HEK293 (cell line): ENCODE measurements around the gene LYPD5.

Experiments used
- OVOL3 ChIP-seq: fragments of 450-650 bp; formaldehyde crosslinking; IDR thresholded peaks from 2 replicates; pipeline ENCODE4 v1.5.1; 2016; ENCODE audit warnings: missing biosample characterization, missing genetic modification characterization
- ZNF132 ChIP-seq: fragments of 450-650 bp; formaldehyde crosslinking; IDR thresholded peaks from 2 replicates; pipeline ENCODE4 v1.5.1; 2017; ENCODE audit warnings: missing biosample characterization, missing genetic modification characterization, borderline replicate concordance
- ZSCAN30 ChIP-seq: fragments of 450-650 bp; IDR thresholded peaks from 2 replicates; pipeline ENCODE4 v1.5.1; 2018; ENCODE audit warnings: missing biosample characterization, mild to moderate bottlenecking, missing genetic modification characterization, moderate library complexity
- TF ChIP-seq, protein P1 (sequence below): fragments of 450-650 bp; formaldehyde crosslinking; IDR thresholded peaks from 2 replicates; pipeline ENCODE4 v1.5.1; 2017; ENCODE audit warnings: missing biosample characterization, missing genetic modification characterization
- TF ChIP-seq, protein P2 (sequence below): fragments of 450-650 bp; formaldehyde crosslinking; IDR thresholded peaks from 2 replicates; pipeline ENCODE4 v1.5.1; 2016; ENCODE audit warnings: missing biosample characterization, missing genetic modification characterization
- TF ChIP-seq, protein P3 (sequence below): fragments of 450-650 bp; formaldehyde crosslinking; IDR thresholded peaks from 2 replicates; pipeline ENCODE4 v1.5.1; 2016; ENCODE audit warnings: missing biosample characterization, missing genetic modification characterization
- TF ChIP-seq, protein P4 (sequence below): fragments of 450-650 bp; formaldehyde crosslinking; IDR thresholded peaks from 2 replicates; pipeline ENCODE4 v1.5.1; 2016; ENCODE audit warnings: missing biosample characterization, missing genetic modification characterization

DNA sequence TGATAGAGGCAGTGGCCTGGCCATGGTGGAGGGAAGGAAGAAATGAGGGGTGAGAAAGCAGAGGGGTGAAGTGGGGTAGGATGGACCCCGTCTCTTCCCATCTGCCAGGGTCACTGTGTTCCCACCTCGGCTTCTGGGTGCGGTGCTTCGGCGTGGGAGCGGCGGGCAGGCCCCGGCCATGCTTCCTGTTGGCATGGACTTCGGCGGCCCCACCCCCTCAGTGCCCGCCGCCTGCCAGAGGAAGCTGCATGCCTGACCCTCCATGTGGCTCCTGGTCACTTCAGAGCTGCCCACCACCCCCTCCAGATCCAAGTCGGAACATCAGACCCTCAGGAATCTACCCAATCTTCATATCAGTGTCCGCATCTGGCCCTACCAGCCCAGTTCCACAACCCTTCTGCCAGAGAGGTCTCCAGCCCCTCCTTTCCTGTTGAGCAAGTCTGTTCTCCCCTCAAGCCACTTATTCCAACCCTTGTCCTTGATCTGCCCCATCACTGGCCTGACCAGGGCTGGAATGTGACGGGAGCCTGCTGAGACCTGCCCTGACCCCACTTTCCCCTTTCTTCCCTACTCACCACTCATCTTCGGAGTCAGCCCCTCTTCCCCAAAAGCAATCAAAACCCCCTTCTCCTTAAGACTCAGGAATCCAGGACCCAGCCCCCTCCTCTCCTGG is 23.0 kb downstream of the LYPD5 start:
- TF ChIP-seq, protein P1, sequence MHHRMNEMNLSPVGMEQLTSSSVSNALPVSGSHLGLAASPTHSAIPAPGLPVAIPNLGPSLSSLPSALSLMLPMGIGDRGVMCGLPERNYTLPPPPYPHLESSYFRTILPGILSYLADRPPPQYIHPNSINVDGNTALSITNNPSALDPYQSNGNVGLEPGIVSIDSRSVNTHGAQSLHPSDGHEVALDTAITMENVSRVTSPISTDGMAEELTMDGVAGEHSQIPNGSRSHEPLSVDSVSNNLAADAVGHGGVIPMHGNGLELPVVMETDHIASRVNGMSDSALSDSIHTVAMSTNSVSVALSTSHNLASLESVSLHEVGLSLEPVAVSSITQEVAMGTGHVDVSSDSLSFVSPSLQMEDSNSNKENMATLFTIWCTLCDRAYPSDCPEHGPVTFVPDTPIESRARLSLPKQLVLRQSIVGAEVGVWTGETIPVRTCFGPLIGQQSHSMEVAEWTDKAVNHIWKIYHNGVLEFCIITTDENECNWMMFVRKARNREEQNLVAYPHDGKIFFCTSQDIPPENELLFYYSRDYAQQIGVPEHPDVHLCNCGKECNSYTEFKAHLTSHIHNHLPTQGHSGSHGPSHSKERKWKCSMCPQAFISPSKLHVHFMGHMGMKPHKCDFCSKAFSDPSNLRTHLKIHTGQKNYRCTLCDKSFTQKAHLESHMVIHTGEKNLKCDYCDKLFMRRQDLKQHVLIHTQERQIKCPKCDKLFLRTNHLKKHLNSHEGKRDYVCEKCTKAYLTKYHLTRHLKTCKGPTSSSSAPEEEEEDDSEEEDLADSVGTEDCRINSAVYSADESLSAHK (tag by site-specific recombination) = no peak
- TF ChIP-seq ZNF132 (tag by site-specific recombination) (no peak), ZSCAN30 (tag by site-specific recombination) (no peak), OVOL3 (no peak)
- TF ChIP-seq, protein P2, sequence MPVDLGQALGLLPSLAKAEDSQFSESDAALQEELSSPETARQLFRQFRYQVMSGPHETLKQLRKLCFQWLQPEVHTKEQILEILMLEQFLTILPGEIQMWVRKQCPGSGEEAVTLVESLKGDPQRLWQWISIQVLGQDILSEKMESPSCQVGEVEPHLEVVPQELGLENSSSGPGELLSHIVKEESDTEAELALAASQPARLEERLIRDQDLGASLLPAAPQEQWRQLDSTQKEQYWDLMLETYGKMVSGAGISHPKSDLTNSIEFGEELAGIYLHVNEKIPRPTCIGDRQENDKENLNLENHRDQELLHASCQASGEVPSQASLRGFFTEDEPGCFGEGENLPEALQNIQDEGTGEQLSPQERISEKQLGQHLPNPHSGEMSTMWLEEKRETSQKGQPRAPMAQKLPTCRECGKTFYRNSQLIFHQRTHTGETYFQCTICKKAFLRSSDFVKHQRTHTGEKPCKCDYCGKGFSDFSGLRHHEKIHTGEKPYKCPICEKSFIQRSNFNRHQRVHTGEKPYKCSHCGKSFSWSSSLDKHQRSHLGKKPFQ (tag by site-specific recombination) = no peak
- TF ChIP-seq, protein P3, sequence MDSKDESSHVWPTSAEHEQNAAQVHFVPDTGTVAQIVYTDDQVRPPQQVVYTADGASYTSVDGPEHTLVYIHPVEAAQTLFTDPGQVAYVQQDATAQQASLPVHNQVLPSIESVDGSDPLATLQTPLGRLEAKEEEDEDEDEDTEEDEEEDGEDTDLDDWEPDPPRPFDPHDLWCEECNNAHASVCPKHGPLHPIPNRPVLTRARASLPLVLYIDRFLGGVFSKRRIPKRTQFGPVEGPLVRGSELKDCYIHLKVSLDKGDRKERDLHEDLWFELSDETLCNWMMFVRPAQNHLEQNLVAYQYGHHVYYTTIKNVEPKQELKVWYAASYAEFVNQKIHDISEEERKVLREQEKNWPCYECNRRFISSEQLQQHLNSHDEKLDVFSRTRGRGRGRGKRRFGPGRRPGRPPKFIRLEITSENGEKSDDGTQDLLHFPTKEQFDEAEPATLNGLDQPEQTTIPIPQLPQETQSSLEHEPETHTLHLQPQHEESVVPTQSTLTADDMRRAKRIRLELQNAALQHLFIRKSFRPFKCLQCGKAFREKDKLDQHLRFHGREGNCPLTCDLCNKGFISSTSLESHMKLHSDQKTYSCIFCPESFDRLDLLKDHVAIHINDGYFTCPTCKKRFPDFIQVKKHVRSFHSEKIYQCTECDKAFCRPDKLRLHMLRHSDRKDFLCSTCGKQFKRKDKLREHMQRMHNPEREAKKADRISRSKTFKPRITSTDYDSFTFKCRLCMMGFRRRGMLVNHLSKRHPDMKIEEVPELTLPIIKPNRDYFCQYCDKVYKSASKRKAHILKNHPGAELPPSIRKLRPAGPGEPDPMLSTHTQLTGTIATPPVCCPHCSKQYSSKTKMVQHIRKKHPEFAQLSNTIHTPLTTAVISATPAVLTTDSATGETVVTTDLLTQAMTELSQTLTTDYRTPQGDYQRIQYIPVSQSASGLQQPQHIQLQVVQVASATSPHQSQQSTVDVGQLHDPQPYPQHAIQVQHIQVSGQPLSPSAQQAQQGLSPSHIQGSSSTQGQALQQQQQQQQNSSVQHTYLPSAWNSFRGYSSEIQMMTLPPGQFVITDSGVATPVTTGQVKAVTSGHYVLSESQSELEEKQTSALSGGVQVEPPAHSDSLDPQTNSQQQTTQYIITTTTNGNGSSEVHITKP (tag by site-specific recombination) = no peak
- TF ChIP-seq, protein P4, sequence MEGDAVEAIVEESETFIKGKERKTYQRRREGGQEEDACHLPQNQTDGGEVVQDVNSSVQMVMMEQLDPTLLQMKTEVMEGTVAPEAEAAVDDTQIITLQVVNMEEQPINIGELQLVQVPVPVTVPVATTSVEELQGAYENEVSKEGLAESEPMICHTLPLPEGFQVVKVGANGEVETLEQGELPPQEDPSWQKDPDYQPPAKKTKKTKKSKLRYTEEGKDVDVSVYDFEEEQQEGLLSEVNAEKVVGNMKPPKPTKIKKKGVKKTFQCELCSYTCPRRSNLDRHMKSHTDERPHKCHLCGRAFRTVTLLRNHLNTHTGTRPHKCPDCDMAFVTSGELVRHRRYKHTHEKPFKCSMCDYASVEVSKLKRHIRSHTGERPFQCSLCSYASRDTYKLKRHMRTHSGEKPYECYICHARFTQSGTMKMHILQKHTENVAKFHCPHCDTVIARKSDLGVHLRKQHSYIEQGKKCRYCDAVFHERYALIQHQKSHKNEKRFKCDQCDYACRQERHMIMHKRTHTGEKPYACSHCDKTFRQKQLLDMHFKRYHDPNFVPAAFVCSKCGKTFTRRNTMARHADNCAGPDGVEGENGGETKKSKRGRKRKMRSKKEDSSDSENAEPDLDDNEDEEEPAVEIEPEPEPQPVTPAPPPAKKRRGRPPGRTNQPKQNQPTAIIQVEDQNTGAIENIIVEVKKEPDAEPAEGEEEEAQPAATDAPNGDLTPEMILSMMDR = no peak
